Smooth muscle cell (in vitro differentiated cells): ENCODE measurements around the gene KLHL3. TPM values are rescaled to one million over a fixed set of nuclear protein-coding genes. Genes with fewer than 3 reads are reported as not detected.

Source experiments
- DNase-seq: peaks from one replicate; lab custom pipeline; 2025; ENCODE audit not compliant: unreplicated experiment; lab: John Stamatoyannopoulos, UW
- H2AFZ ChIP-seq: fragments of 200-600 bp; sonication (generic); 2 replicates; pipeline ENCODE4 v1.6.0; 2016; ENCODE audit warnings: antibody characterized with exemption, low read depth, mild to moderate bottlenecking
- H3F3A ChIP-seq: fragments of 200-600 bp; sonication (generic); 2 replicates; pipeline ENCODE4 v1.6.0; 2017; ENCODE audit warnings: antibody characterized with exemption, low read depth
- H3K27ac ChIP-seq: fragments of 200-600 bp; sonication (generic); 2 replicates; pipeline ENCODE4 v1.5.1; 2016; ENCODE audit warnings: low read depth, mild to moderate bottlenecking
- H3K27me3 ChIP-seq: fragments of 200-600 bp; sonication (generic); 2 replicates; pipeline ENCODE4 v1.6.1; 2016; ENCODE audit warnings: low read depth, mild to moderate bottlenecking
- H3K36me3 ChIP-seq: fragments of 200-600 bp; sonication (generic); 2 replicates; pipeline ENCODE4 v1.5.1; 2016; ENCODE audit warnings: low read depth
- H3K4me1 ChIP-seq: fragments of 200-600 bp; sonication (generic); 2 replicates; pipeline ENCODE4 v1.5.1; 2016; ENCODE audit warnings: low read depth
- H3K4me2 ChIP-seq: fragments of 200-600 bp; sonication (generic); 2 replicates; pipeline ENCODE4 v1.6.0; 2016; ENCODE audit warnings: mild to moderate bottlenecking
- H3K4me3 ChIP-seq: fragments of 200-600 bp; sonication (generic); 2 replicates; pipeline ENCODE4 v1.5.1; 2016; ENCODE audit warnings: mild to moderate bottlenecking
- H3K79me2 ChIP-seq: fragments of 200-600 bp; sonication (generic); 2 replicates; pipeline ENCODE4 v1.6.0; 2016; ENCODE audit warnings: low read depth, mild to moderate bottlenecking
- H3K9ac ChIP-seq: fragments of 200-600 bp; sonication (generic); 2 replicates; pipeline ENCODE4 v1.6.0; 2016; ENCODE audit warnings: low read depth
- H3K9me3 ChIP-seq: fragments of 200-600 bp; sonication (generic); replicated peaks from 2 replicates; pipeline ENCODE4 v1.5.1; 2016; ENCODE audit warnings: low read depth
- H4K20me1 ChIP-seq: fragments of 200-600 bp; sonication (generic); 2 replicates; pipeline ENCODE4 v1.6.0; 2016; ENCODE audit warnings: low read depth
- CTCF ChIP-seq: fragments of 200-600 bp; sonication (generic); IDR thresholded peaks from 2 replicates; pipeline ENCODE4 v1.5.1; 2017; ENCODE audit warnings: borderline replicate concordance, mild to moderate bottlenecking, antibody characterized with exemption; ENCODE audit not compliant: insufficient read depth, poor library complexity, severe bottlenecking
- whole genome bisulfite sequencing: methylation state at CpG from one replicate; pipeline ENCODE4 v1.1.7; 2016; ENCODE audit warnings: low lambda C conversion rate; 5-methylcytosine and 5-hydroxymethylcytosine counted together
- polyA plus RNA-seq: library from polyadenylated mRNA; unstranded; fragments of >200 nt; fragmentation: Nextera tagmentation; extraction: Ambion mirVana; gene quantifications from 2 replicates; pipeline ENCODE4 v1.2.1, GENCODE V29; 2016
- total RNA-seq: library from RNA; depleted of rRNA; stranded (reverse); fragments of >200 nt; gene quantifications from 2 replicates; pipeline ENCODE4 v1.2.3, GENCODE V29; 2014

Gene KLHL3
- total and polyA plus RNA-seq, 2 experiments from 2014 or later = 3.6 to 9.1 TPM

GRCh38 chr5:137599457-137599856 is 136.4 kb downstream of the KLHL3 start:
- no peak overlapping the region for H3K4me3 ChIP-seq
- no peak overlapping the region for H3K27ac ChIP-seq
- no peaks in the 10 kb centered on the region for H3K36me3 ChIP-seq
- no peak overlapping the region for H3K9ac ChIP-seq
- H3K27me3 ChIP-seq = peaks cover 68% of the 10 kb centered on the region
- no peaks in the 10 kb centered on the region for H3K4me1 ChIP-seq
- no peak for DNase-seq
- no peaks in the 10 kb centered on the region for H3K79me2 ChIP-seq
- no peaks in the 10 kb centered on the region for H3F3A ChIP-seq
- H3K4me2 ChIP-seq = no peak overlapping the region
- H2AFZ ChIP-seq = no peak overlapping the region
- 71% methylated on average over 6 of the region's 6 CpGs for WGBS
- no peaks in the 10 kb centered on the region for H4K20me1 ChIP-seq
- TF ChIP-seq CTCF = no peak
- no peaks in the 10 kb centered on the region for H3K9me3 ChIP-seq

GRCh38 chr5:137598399-137598798 is 137.5 kb downstream of the KLHL3 start:
- H4K20me1 ChIP-seq = no peaks in the 10 kb centered on the region
- no peaks in the 10 kb centered on the region for H3K9me3 ChIP-seq
- no peaks in the 10 kb centered on the region for H3K36me3 ChIP-seq
- H3K9ac ChIP-seq = no peak overlapping the region
- no peaks in the 10 kb centered on the region for H3F3A ChIP-seq
- H3K4me2 ChIP-seq = no peak overlapping the region
- no peaks in the 10 kb centered on the region for H3K4me1 ChIP-seq
- H3K4me3 ChIP-seq = no peak overlapping the region
- no peaks in the 10 kb centered on the region for H3K79me2 ChIP-seq
- H2AFZ ChIP-seq = no peak overlapping the region
- no peak for DNase-seq
- H3K27me3 ChIP-seq = peaks cover 66% of the 10 kb centered on the region
- no peak overlapping the region for H3K27ac ChIP-seq
- WGBS = 72% methylated on average over 6 of the region's 6 CpGs
- TF ChIP-seq CTCF = no peak

- Histone ChIP-seq H3K27me3 (peaks cover 58% of the 10 kb centered on the region), H3K9me3 (no peaks in the 10 kb centered on the region), H3K4me1 (no peaks in the 10 kb centered on the region), H2AFZ (no peak overlapping the region), H3K79me2 (no peaks in the 10 kb centered on the region), H3K9ac (no peak overlapping the region), H3F3A (no peaks in the 10 kb centered on the region), H4K20me1 (no peaks in the 10 kb centered on the region), H3K4me2 (no peak overlapping the region), H3K4me3 (no peak overlapping the region), H3K36me3 (no peaks in the 10 kb centered on the region), H3K27ac (no peak overlapping the region)
- no peak for DNase-seq
- TF ChIP-seq CTCF = no peak
- 92% methylated on average over 3 of the region's 3 CpGs for WGBS
These were observed 138.9 kb downstream of the KLHL3 start for GRCh38 chr5:137596941-137597340.

GRCh38 chr5:137595396-137596079 is 140.4 kb downstream of the KLHL3 start:
- no peak for TF ChIP-seq CTCF
- Histone ChIP-seq H3K27ac (no peak overlapping the region), H3K4me3 (no peak overlapping the region), H3K4me2 (no peak overlapping the region), H3K36me3 (no peaks in the 10 kb centered on the region), H3K9me3 (no peaks in the 10 kb centered on the region), H3K27me3 (peaks cover 53% of the 10 kb centered on the region), H3K4me1 (no peaks in the 10 kb centered on the region), H2AFZ (no peak overlapping the region), H3F3A (no peaks in the 10 kb centered on the region), H3K79me2 (no peaks in the 10 kb centered on the region), H4K20me1 (no peaks in the 10 kb centered on the region), H3K9ac (no peak overlapping the region)
- no peak for DNase-seq
- WGBS = 53% methylated on average over 4 of the region's 4 CpGs
